ENCODE data around the gene PTPRJ. TPM values are rescaled to one million over a fixed set of nuclear protein-coding genes. Genes with fewer than 3 reads are reported as not detected.

The PTPRJ gene
- total and polyA plus RNA-seq, 2 donors (not counting 3 experiments of a cell fraction or from before 2014, with no cell fraction given), result 3.1 to 7.7 TPM

GRCh38 chr11:48036466-48036865 lies 56.1 kb downstream of the PTPRJ start:
- no peaks in the 10 kb centered on the region for H3K36me3 ChIP-seq (ENCODE audit: control insufficient read depth in 2 of 2, extremely low read depth in 1 of 2, insufficient read depth in 2 of 2, low read length in 2 of 2)
- no peak for FAIRE-seq
- no peaks in the 10 kb centered on the region for H3K9me3 ChIP-seq (replicated peaks; ENCODE audit: control insufficient read depth, insufficient read depth, low read length)
- no peak overlapping the region for H3K27ac ChIP-seq (ENCODE audit: insufficient read depth, low read depth, low read length)
- intact Hi-C loops (cut with micrococcal nuclease) (no loop called here), dilution Hi-C loops (cut with MboI; ENCODE audit: extremely low pct_ligation_motif_present, low sequenced_read_pairs) (no loop called here)
- H3K27me3 ChIP-seq (ENCODE audit: control insufficient read depth in 2 of 2, insufficient read depth in 2 of 2, low read length in 2 of 2), result no peaks in the 10 kb centered on the region
- TF ChIP-seq JUN (IDR thresholded peaks at IDR 0.05; ENCODE audit: borderline replicate concordance, insufficient read depth, insufficient read length, low read depth), result no peak
- TF ChIP-seq GATA2 (IDR thresholded peaks at IDR 0.05; ENCODE audit: insufficient read depth, insufficient read length, low read depth, low read length), result no peak
- no peak for TF ChIP-seq EZH2 (IDR thresholded peaks at IDR 0.05; ENCODE audit: borderline replicate concordance, low read depth, low read length, severe bottlenecking)
- no peak for TF ChIP-seq CTCF (IDR thresholded peaks at IDR 0.05; ENCODE audit: extremely low read depth in 1 of 2, insufficient read depth in 1 of 2, low read depth in 1 of 2, low read length in 2 of 2)
- no peak for TF ChIP-seq MAX (IDR thresholded peaks at IDR 0.05; ENCODE audit: insufficient read depth, insufficient read length)
- no peak for TF ChIP-seq POLR2AphosphoS5 (IDR thresholded peaks at IDR 0.05; ENCODE audit: insufficient read depth, low read depth, low read length)
- no peak for TF ChIP-seq MYC (IDR thresholded peaks at IDR 0.05; ENCODE audit: low read depth, low read length)
- TF ChIP-seq FOS (IDR thresholded peaks at IDR 0.05; ENCODE audit: borderline replicate concordance, insufficient read depth, low read length), result no peak
- no peak for TF ChIP-seq POLR2A (IDR thresholded peaks at IDR 0.05; ENCODE audit: low read depth, low read length)
- H3K4me2 ChIP-seq (ENCODE audit: insufficient read depth, low read length), result no peak overlapping the region
- no peak overlapping the region for H3K4me3 ChIP-seq (replicated peaks in 1 of 3; ENCODE audit: insufficient read depth in 1 of 3, low read depth in 1 of 3, low read length in 3 of 3)
- H2AFZ ChIP-seq (ENCODE audit: low read depth, low read length), result no peak overlapping the region
- no peaks in the 10 kb centered on the region for H3K4me1 ChIP-seq (ENCODE audit: control insufficient read depth, extremely low read depth, insufficient read depth, low read length)
- POLR2A ChIA-PET, result no interaction called here
- no peaks in the 10 kb centered on the region for H3K79me2 ChIP-seq (ENCODE audit: control insufficient read depth, insufficient read depth, low read length)
- no peak for DNase-seq (ENCODE audit: low read depth, low spot score)
- no peak overlapping the region for H3K9ac ChIP-seq (replicated peaks; ENCODE audit: extremely low read depth, insufficient read depth, low read length)
- no TSS peak for BruUV-seq (replicated peaks)
- CTCF ChIA-PET, result no interaction called here
- no peaks in the 10 kb centered on the region for H4K20me1 ChIP-seq (replicated peaks; ENCODE audit: control insufficient read depth, extremely low read depth, insufficient read depth, low read length)
- H3K9me1 ChIP-seq (replicated peaks; ENCODE audit: control insufficient read depth, extremely low read depth, insufficient read depth, low read length), result no peaks in the 10 kb centered on the region

Measured in endothelial cell of umbilical vein (primary cell).